DMS53 treated with DMSO at 0.1 percent for 48 hours (cell line): Measurements from ENCODE around the gene CTNNA2.
A peak's percentile ranks its signal among the peaks of the same experiment; 100 is the strongest.

Experiments
- DNase-seq: peaks from one replicate; lab custom pipeline; 2025; ENCODE audit not compliant: unreplicated experiment; lab: John Stamatoyannopoulos, UW

CTNNA2 gene

GRCh38 chr2:79849241-79849640, 336.4 kb downstream of the CTNNA2 start:
- no peak for DNase-seq

DNA sequence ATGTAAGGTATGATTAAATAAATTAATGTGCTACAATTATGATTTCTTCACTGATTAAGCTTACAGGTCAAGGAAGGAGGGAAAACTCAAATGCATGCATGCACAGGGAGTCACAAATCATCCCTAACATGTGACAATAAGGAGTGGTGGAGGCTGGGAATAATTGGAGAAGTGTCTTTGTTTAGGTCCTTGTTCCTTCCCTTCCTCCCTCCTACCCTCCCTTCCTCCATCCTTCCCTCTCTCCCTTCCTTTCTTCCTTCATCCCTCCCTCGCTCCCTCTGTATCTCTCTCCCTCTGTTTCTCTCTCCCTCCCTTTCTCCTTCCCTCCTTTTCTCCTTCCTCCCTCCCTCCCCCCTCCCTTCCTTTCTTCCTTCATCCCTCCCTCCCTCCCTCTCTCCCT, 337.1 kb downstream of the CTNNA2 start:
- no peak for DNase-seq

DNA sequence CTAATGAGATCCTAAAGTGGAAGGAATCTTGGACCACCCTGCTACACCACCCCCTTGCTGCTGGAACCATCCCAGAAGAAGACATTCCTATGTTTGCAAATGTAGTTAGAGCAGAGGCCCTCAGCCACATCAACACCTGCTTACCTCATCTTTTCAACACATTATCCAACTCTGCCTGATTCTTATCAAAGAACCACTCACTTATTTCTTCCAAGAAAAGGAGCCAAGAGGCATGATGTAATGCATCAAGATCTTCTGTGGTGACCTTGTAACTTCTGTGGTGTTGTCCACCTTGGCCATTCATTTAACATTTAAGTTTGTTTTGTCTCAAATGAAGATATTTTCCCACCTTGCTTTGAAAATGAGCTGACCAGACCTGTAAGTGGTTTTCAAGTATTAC, 338.1 kb downstream of the CTNNA2 start:
- no peak for DNase-seq

DNA sequence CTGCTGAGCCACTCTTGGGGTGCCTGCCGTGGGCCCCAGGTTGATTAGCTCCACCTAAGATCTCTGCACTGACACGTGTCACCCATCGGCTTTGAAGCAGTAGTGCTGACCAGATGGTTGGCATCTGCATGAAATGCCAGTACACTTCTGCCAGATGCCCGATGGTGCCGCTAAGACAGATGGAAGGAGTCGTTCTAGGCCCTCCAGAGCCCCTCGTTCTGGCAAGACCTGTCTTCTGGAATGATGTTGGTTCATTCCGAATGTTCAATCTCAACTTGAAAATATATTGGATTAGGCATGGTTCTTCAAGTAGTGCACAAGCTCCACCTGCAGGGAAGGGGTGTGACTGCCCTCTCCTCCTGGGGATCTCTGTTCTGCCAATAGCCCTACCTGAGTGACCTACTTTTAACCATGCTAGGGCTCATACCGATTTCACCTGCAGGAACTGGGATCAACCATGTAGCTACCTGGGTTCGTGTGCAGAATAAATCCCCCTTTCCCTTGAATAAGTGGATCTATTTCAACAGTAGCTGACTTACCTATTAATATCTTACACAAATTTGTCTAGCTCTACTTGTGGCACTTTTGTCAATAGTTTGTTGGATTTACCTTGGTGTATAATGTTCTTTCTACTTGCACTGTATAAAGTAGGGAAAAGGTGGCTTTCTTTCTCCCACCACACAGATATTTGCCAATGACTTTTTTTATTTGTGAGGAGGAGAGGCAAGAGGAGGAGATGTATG, 342.6 kb downstream of the CTNNA2 start:
- DNase-seq, result no peak

DNA sequence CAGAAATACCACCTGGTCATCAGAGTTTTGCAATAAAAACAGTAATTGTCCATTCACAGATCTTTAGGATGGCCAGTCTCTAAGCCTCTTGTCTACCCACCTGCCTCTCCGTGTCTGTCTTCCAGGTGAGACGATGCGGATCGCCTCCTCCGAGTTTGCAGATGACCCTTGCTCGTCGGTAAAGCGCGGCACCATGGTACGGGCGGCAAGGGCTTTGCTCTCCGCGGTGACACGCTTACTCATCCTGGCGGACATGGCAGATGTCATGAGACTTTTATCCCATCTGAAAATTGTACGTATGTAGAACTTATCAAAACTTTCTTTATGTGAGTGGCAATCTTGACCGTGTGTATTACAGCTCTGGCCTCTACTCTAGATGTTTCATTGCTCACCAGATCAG, 345.0 kb downstream of the CTNNA2 start:
- DNase-seq, result no peak

GRCh38 chr2:79860228-79861058, 347.6 kb downstream of the CTNNA2 start:
- no peak for DNase-seq

GRCh38 chr2:79861059-79861374, 348.2 kb downstream of the CTNNA2 start:
- DNase-seq, result no peak

DNA sequence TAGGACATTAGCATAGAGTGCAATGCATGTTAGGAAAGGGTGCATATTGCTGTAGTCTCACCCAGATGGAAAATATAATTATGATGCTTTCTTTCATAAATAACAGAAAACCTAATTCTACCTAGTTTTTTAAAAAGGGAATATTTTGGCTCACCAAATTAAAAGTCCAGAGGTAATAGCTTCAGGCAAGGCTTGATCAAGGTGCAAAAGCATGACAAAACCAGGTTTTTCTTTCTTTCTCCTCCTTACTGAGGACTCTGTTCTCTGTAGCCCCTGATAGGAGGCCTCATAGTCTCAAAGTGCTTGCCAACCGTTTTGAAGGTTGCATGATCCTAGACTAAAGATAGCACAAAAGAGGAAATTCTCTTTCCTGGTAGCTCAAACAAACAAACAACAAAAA, 349.9 kb downstream of the CTNNA2 start:
- DNase-seq, result no peak

- DNase-seq, result no peak
These were observed 359.8 kb downstream of the CTNNA2 start for GRCh38 chr2:79872656-79873055.

DNA sequence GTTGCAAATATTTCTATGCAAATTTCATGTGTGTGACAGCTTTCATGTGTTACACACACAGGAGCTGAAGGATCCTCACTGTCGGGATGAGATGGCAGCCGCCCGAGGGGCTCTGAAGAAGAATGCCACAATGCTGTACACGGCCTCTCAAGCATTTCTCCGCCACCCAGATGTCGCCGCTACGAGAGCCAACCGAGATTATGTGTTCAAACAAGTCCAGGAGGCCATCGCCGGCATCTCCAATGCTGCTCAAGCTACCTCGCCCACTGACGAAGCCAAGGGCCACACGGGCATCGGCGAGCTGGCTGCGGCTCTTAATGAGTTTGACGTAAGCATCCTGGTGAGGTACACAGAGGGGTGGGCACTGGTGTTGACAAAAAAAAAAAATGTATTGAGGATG, 361.2 kb downstream of the CTNNA2 start:
- no peak for DNase-seq

DNA sequence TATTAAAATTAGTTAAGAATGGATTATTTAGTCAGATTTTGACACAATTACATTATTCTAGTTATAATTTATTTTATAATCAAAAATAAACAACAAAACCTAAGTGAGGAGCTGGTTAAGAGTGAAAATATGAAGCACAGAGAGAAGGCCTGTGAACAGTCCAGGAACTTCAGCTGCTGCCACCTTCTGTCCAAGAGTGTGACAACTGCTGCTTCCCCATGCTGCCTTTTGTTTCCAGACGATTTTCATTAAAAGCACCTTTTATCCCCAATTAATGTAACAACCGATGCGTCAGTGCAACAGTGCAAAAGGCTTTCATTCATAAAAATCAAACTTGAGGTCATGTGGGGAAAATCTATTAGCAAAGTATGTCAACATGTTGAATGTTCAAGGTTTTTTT, 363.6 kb downstream of the CTNNA2 start:
- DNase-seq, result no peak

DNA sequence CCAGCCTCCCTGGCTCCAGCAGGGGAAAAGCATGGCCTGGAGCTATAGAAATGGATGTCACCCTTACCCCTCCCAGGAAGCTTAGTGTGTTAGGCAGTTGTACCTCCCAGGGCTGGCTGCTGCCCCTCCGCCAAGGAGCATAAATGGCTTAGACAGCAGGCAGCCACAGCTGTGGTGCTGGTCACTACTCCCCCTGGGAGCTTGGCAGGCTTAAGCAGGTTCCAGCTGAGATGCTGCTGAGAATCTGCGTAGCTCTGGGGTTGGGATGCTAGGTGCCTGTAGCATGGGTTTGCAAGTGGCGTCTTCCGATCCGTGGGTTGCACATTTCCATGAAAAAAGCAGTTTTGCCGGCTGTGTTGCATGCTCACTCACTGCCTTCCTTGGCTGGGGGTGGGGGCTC, 369.7 kb downstream of the CTNNA2 start:
- no peak for DNase-seq

DNA sequence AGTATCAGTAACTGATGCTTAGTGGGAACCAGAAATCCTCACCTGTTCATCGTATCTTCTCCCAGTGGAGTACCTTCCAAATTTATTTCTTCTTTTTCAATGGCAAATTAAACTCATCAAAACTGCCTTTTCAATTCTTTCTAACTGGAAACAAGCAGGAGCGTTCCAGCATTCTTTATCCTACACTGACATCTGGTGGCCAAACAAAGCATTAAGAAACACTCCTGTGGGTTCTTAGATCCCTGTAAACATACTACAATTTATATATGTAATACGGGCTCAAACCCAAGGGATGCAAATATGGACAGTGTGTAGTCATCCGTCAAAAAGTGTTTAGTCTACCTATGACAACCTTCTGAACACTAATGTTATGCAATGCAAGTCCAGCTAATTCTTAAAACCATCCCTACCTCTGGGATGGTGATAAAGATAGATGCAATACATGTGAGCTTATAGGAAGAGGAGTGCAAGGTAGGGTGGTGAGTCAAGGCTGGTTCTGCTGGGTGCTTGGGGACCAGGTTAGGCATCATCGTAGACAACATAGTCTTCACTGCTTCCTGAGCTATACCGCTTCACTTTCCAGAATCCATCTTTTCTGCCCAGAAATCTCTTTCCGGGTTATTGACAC, 375.0 kb downstream of the CTNNA2 start:
- DNase-seq, result peak; percentile 36

DNA sequence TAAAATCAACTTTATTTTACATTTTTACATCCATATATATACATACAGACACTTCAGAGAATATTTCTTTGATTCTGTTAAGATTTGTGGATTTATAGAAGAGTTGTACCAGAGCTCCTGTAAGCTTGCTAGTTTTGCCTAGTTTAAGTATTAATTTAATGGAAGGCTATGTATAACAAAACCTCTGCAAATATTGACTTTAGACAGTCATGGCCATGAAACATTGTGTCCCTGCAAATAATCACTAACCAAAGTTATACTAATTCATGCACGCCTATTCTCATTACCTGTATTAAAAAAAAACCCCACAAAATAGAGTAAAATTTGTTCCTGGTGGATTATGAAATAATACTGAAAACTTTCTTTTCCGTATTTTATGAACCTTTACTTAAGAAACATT, 379.3 kb downstream of the CTNNA2 start:
- DNase-seq, result no peak

GRCh38 chr2:79899196-79899595, 386.3 kb downstream of the CTNNA2 start:
- DNase-seq, result no peak

DNA sequence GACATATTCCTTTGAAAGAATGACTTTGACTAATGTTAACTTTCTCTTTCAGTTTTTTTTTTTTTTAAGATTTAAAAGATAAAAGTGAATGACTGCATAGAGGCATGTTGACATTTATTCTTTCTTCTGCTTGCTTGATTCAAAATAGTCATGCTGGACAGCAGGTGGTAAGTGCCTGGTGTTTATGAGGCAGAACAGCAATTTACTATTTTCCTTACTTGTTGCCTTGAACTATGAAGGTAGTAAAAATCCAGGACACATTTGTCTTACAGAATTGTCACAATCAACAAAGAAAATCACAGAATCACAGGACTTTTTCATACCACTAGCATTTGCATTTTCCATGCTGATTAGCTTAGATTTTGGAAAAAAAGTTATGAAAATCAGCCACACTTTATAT, 388.3 kb downstream of the CTNNA2 start:
- no peak for DNase-seq

- no peak for DNase-seq
These were observed 390.6 kb downstream of the CTNNA2 start for GRCh38 chr2:79903222-79904000.

GRCh38 chr2:79906139-79906890, 393.5 kb downstream of the CTNNA2 start:
- no peak for DNase-seq

- DNase-seq, result no peak
These were observed 396.7 kb downstream of the CTNNA2 start for GRCh38 chr2:79909521-79909920.

GRCh38 chr2:79910643-79911042, 397.8 kb downstream of the CTNNA2 start:
- DNase-seq, result no peak

GRCh38 chr2:79915455-79915854, 402.6 kb downstream of the CTNNA2 start:
- no peak for DNase-seq
